Gastrocnemius medialis (tissue), 4 donors: ENCODE measurements around the gene TBL1Y.

Experiments
- CTCF ChIP-seq, 5 experiments: fragments of 450-650 bp in 3 of 5; fragments of 200-600 bp in 2 of 5; sonication (generic) in 2 of 5; IDR thresholded peaks in 4 of 5; conservative IDR thresholded peaks in 1 of 5; 1 replicate in 4 of 5; 2 replicates in 1 of 5; pipeline ENCODE4 v1.5.1; 2016 to 2019; ENCODE audit warnings: antibody characterized with exemption in 5 of 5, mild to moderate bottlenecking in 3 of 5, moderate library complexity in 3 of 5
- POLR2A ChIP-seq, 2 donors: fragments of 450-650 bp; IDR thresholded peaks; one replicate each; pipeline ENCODE4 v1.6.1; 2017; ENCODE audit warnings: antibody characterized with exemption in 2 of 2, mild to moderate bottlenecking in 2 of 2, moderate library complexity in 2 of 2

GRCh38 chrY:7099742-7100141 lies 189.2 kb downstream of the TBL1Y start:
- no peak for TF ChIP-seq CTCF (IDR thresholded peaks at IDR 0.05 in 4 of 5, conservative IDR thresholded peaks at IDR 0.05 in 1 of 5)
- no peak for TF ChIP-seq POLR2A (IDR thresholded peaks at IDR 0.05)
